ENCODE results near the gene APBA3.

APBA3 gene

GRCh38 chr19:3796358-3796757 lies 34.9 kb upstream of the APBA3 start:
- Mint-ChIP-seq H3K36me3 (peaks cover 11% of the 10 kb centered on the region), H3K27ac (no peak overlapping the region), H3K27me3 (peaks cover 33% of the 10 kb centered on the region), H3K4me3 (no peak overlapping the region), H3K9me3 (peaks cover 14% of the 10 kb centered on the region), H3K4me1 (peaks cover 5% of the 10 kb centered on the region)
- no peak for ATAC-seq

- H3K4me1 Mint-ChIP-seq: peaks cover 7% of the 10 kb centered on the region
- H3K9me3 Mint-ChIP-seq: peaks cover 16% of the 10 kb centered on the region
- no peak overlapping the region for H3K27ac Mint-ChIP-seq
- no peak for ATAC-seq
- peaks cover 11% of the 10 kb centered on the region for H3K36me3 Mint-ChIP-seq
- peaks cover 30% of the 10 kb centered on the region for H3K27me3 Mint-ChIP-seq
- no peak overlapping the region for H3K4me3 Mint-ChIP-seq
Observed at GRCh38 chr19:3793799-3794198, 32.3 kb upstream of the APBA3 start.

- Mint-ChIP-seq H3K27ac (no peak overlapping the region), H3K4me3 (no peak overlapping the region), H3K9me3 (peaks cover 16% of the 10 kb centered on the region), H3K36me3 (peaks cover 11% of the 10 kb centered on the region), H3K27me3 (peaks cover 30% of the 10 kb centered on the region), H3K4me1 (peaks cover 8% of the 10 kb centered on the region)
- ATAC-seq: no peak
Observed at GRCh38 chr19:3792114-3792513, 30.6 kb upstream of the APBA3 start.

GRCh38 chr19:3790941-3791340 lies 29.4 kb upstream of the APBA3 start:
- Mint-ChIP-seq H3K27ac (no peak overlapping the region), H3K4me3 (no peak overlapping the region), H3K36me3 (peaks cover 5% of the 10 kb centered on the region), H3K4me1 (peaks cover 8% of the 10 kb centered on the region), H3K9me3 (peaks cover 10% of the 10 kb centered on the region), H3K27me3 (peaks cover 30% of the 10 kb centered on the region)
- ATAC-seq: no peak

- Mint-ChIP-seq H3K27me3 (peaks cover 30% of the 10 kb centered on the region), H3K9me3 (peaks cover 10% of the 10 kb centered on the region), H3K4me3 (no peak overlapping the region), H3K27ac (no peak overlapping the region), H3K36me3 (peaks cover 5% of the 10 kb centered on the region), H3K4me1 (peaks cover 12% of the 10 kb centered on the region)
- no peak for ATAC-seq
Observed at GRCh38 chr19:3790209-3790734, 28.8 kb upstream of the APBA3 start.

- H3K4me3 Mint-ChIP-seq: no peak overlapping the region
- H3K36me3 Mint-ChIP-seq: peaks cover 5% of the 10 kb centered on the region
- peaks cover 10% of the 10 kb centered on the region for H3K9me3 Mint-ChIP-seq
- ATAC-seq: no peak
- H3K27ac Mint-ChIP-seq: no peak overlapping the region
- peaks cover 37% of the 10 kb centered on the region for H3K27me3 Mint-ChIP-seq
- peaks cover 23% of the 10 kb centered on the region for H3K4me1 Mint-ChIP-seq
Observed at GRCh38 chr19:3788996-3789778, 27.7 kb upstream of the APBA3 start.

GRCh38 chr19:3785938-3786824 lies 24.7 kb upstream of the APBA3 start, which contains the start of gene MATK:
Gene MATK (minus strand): TSS chr19:3786381. CDS start chr19:3785135, 1,246 bp downstream.
- ATAC-seq: peak; percentile 53
- peaks cover 36% of the 10 kb centered on the region for H3K27me3 Mint-ChIP-seq
- H3K9me3 Mint-ChIP-seq: peaks cover 16% of the 10 kb centered on the region
- H3K36me3 Mint-ChIP-seq: peaks cover 15% of the 10 kb centered on the region
- H3K4me3 Mint-ChIP-seq: peak within 1 kb of the TSS; percentile 44
- H3K27ac Mint-ChIP-seq: no peak within 1 kb of the TSS
- peaks cover 23% of the 10 kb centered on the region for H3K4me1 Mint-ChIP-seq

GRCh38 chr19:3785451-3785937 lies 24.0 kb upstream of the APBA3 start:
- Mint-ChIP-seq H3K9me3 (peaks cover 14% of the 10 kb centered on the region), H3K27ac (no peak overlapping the region), H3K36me3 (peaks cover 15% of the 10 kb centered on the region), H3K4me1 (peaks cover 23% of the 10 kb centered on the region), H3K4me3 (peak overlapping the region; percentile 44), H3K27me3 (peaks cover 29% of the 10 kb centered on the region)
- ATAC-seq: no peak

GRCh38 chr19:3784607-3785450 lies 23.3 kb upstream of the APBA3 start:
- ATAC-seq: no peak
- Mint-ChIP-seq H3K4me1 (peaks cover 23% of the 10 kb centered on the region), H3K4me3 (peak overlapping the region; percentile 33), H3K36me3 (peaks cover 15% of the 10 kb centered on the region), H3K27ac (no peak overlapping the region), H3K9me3 (peaks cover 14% of the 10 kb centered on the region), H3K27me3 (peaks cover 22% of the 10 kb centered on the region)

- Mint-ChIP-seq H3K36me3 (peaks cover 15% of the 10 kb centered on the region), H3K4me3 (no peak overlapping the region), H3K9me3 (peaks cover 14% of the 10 kb centered on the region), H3K27ac (no peak overlapping the region), H3K4me1 (peaks cover 17% of the 10 kb centered on the region), H3K27me3 (peaks cover 22% of the 10 kb centered on the region)
- ATAC-seq: peak; percentile 22
Observed at GRCh38 chr19:3783660-3784584, 22.4 kb upstream of the APBA3 start.

GRCh38 chr19:3782903-3783302 lies 21.4 kb upstream of the APBA3 start:
- Mint-ChIP-seq H3K27me3 (peaks cover 22% of the 10 kb centered on the region), H3K9me3 (peaks cover 14% of the 10 kb centered on the region), H3K36me3 (peaks cover 15% of the 10 kb centered on the region), H3K4me1 (peaks cover 15% of the 10 kb centered on the region), H3K27ac (no peak overlapping the region), H3K4me3 (no peak overlapping the region)
- no peak for ATAC-seq

GRCh38 chr19:3782330-3782729 lies 20.8 kb upstream of the APBA3 start:
- Mint-ChIP-seq H3K9me3 (peaks cover 14% of the 10 kb centered on the region), H3K4me1 (peaks cover 15% of the 10 kb centered on the region), H3K4me3 (no peak overlapping the region), H3K27me3 (peaks cover 22% of the 10 kb centered on the region), H3K36me3 (peaks cover 15% of the 10 kb centered on the region), H3K27ac (no peak overlapping the region)
- ATAC-seq: no peak

GRCh38 chr19:3781603-3782002 lies 20.1 kb upstream of the APBA3 start:
- Mint-ChIP-seq H3K4me1 (peaks cover 15% of the 10 kb centered on the region), H3K4me3 (no peak overlapping the region), H3K27me3 (peaks cover 22% of the 10 kb centered on the region), H3K36me3 (peaks cover 15% of the 10 kb centered on the region), H3K27ac (no peak overlapping the region), H3K9me3 (peaks cover 17% of the 10 kb centered on the region)
- ATAC-seq: no peak

Measured in stimulated activated memory B cell treated with anti-CD40 and anti-IgM and Interleukin-4, amounts not matched to agents 10 μg/mL and 1 μg/mL and 100 μg/mL, for 72 hours (primary cell).